Measurements from ENCODE around the gene TNRC6B.

DNA sequence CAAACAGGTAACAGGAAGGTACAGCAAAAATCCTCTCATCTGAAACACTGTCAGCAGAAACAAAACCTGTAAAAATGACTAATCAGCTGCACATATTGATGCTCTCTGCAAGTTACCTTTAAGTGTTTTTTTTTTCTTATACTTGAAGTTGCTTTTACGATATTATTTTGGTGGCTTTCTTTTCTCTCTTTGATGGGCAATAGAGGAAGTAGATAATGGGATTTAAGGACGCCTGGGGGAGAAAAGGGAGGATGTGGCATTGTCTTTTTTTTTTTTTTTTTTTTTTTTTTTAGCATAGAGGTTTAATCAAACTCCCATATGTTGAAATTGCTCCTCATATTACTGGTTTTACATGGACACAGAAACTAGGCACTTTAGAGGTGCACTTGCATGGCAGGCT, 157.2 kb downstream of the TNRC6B start:
- TF ChIP-seq CTCF (optimal IDR thresholded peaks at IDR 0.05 in 1 of 3, IDR thresholded peaks at IDR 0.05 in 1 of 3, conservative IDR thresholded peaks at IDR 0.05 in 1 of 3; ENCODE audit: extremely low read depth in 1 of 3, insufficient read depth in 2 of 3, low read length in 3 of 3) (no peak), EZH2 (IDR thresholded peaks at IDR 0.05; ENCODE audit: low read length) (no peak)

Measured in keratinocyte (primary cell).